BJ (cell line): ENCODE measurements around the gene MOXD1. TPM values are rescaled to one million over a fixed set of nuclear protein-coding genes. Genes with fewer than 3 reads are reported as not detected.
A peak's percentile ranks its signal among the peaks of the same experiment; 100 is the strongest.
"Not testable (repeated sequence)": the region's sequence is repeated elsewhere in the genome, so short reads cannot be mapped to it uniquely, and the experiment has no call there.

Experiments
- CTCF ChIA-PET: fragments of 350-600 bp; formaldehyde crosslinking; extraction: SDS; loops from one replicate; lab custom pipeline; 2021; ENCODE audit warnings: antibody characterized with exemption, inconsistent platforms; lab: Yijun Ruan, JAX
- POLR2A ChIA-PET: fragments of 300-600 bp; sonication (Branson Sonifier 250); formaldehyde crosslinking; extraction: SDS; loops from one replicate; lab custom pipeline; 2021; ENCODE audit warnings: antibody characterized with exemption; lab: Charles Lee
- DNase-seq: peaks from one replicate; pipeline ENCODE4 v3.0.0-alpha.2; 2011; ENCODE audit warnings: low read depth
- H3K27me3 ChIP-seq: 2 replicates; pipeline ENCODE4 v1.6.0; 2011; ENCODE audit warnings: low read length; ENCODE audit not compliant: control insufficient read depth, insufficient read depth
- H3K36me3 ChIP-seq: 2 replicates; pipeline ENCODE4 v1.5.1; 2011; ENCODE audit warnings: low read length; ENCODE audit not compliant: control insufficient read depth, insufficient read depth
- H3K4me3 ChIP-seq: 2 replicates; pipeline ENCODE4 v1.5.1; 2011; ENCODE audit warnings: low read depth, mild to moderate bottlenecking, control low read depth, low read length
- polyA plus RNA-seq: library from polyadenylated mRNA; depleted of rRNA; stranded (reverse); fragments of >200 nt; gene quantifications from 2 replicates; pipeline ENCODE4 v1.2.3, GENCODE V29; 2011
- TF ChIP-seq, protein P1 (sequence below): IDR thresholded peaks from 2 replicates; pipeline ENCODE4 v1.5.1; 2011; ENCODE audit warnings: low read depth, mild to moderate bottlenecking, control low read depth, inconsistent platforms, low read length, moderate library complexity; ENCODE audit not compliant: insufficient read depth

MOXD1 gene
- polyA plus RNA-seq, 1 experiment = 71.3 TPM

- TF ChIP-seq, protein P1, sequence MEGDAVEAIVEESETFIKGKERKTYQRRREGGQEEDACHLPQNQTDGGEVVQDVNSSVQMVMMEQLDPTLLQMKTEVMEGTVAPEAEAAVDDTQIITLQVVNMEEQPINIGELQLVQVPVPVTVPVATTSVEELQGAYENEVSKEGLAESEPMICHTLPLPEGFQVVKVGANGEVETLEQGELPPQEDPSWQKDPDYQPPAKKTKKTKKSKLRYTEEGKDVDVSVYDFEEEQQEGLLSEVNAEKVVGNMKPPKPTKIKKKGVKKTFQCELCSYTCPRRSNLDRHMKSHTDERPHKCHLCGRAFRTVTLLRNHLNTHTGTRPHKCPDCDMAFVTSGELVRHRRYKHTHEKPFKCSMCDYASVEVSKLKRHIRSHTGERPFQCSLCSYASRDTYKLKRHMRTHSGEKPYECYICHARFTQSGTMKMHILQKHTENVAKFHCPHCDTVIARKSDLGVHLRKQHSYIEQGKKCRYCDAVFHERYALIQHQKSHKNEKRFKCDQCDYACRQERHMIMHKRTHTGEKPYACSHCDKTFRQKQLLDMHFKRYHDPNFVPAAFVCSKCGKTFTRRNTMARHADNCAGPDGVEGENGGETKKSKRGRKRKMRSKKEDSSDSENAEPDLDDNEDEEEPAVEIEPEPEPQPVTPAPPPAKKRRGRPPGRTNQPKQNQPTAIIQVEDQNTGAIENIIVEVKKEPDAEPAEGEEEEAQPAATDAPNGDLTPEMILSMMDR = no peak
- POLR2A ChIA-PET = no interaction called here
- CTCF ChIA-PET = interaction anchor here (1.2 kb wide), 1 partner anchor 35 kb away, joined by 3 read pairs; no protein-coding TSS in a partner anchor
Observed at GRCh38 chr6:132314432-132314831, 86.8 kb downstream of the MOXD1 start.

GRCh38 chr6:132310921-132311320 lies 90.4 kb downstream of the MOXD1 start:
- TF ChIP-seq, protein P1 = no peak
- Histone ChIP-seq H3K27me3 (no peaks in the 10 kb centered on the region), H3K36me3 (no peaks in the 10 kb centered on the region), H3K4me3 (no peak overlapping the region)
- POLR2A ChIA-PET = no interaction called here
- DNase-seq = no peak
- CTCF ChIA-PET = no interaction called here

More at GRCh38 chr6:132314432-132314831, 86.8 kb downstream of the MOXD1 start:
- Histone ChIP-seq H3K27me3 (no peaks in the 10 kb centered on the region), H3K36me3 (no peaks in the 10 kb centered on the region), H3K4me3 (no peak overlapping the region)
- DNase-seq = no peak

GRCh38 chr6:132310151-132310550 lies 91.1 kb downstream of the MOXD1 start:
- POLR2A ChIA-PET, DNase-seq: not testable (repeated sequence)

GRCh38 chr6:132304891-132305305 lies 96.4 kb downstream of the MOXD1 start:
- CTCF ChIA-PET = interaction anchor here (1.3 to 2.9 kb wide), 2 partner anchors 16 to 179 kb away, joined by 5 to 11 read pairs; no protein-coding TSS in a partner anchor
- no peak for DNase-seq
- POLR2A ChIA-PET = no interaction called here

More at GRCh38 chr6:132310151-132310550, 91.1 kb downstream of the MOXD1 start:
- H3K36me3 ChIP-seq, H3K27me3 ChIP-seq, H3K4me3 ChIP-seq, CTCF ChIA-PET: not testable (repeated sequence)

DNA sequence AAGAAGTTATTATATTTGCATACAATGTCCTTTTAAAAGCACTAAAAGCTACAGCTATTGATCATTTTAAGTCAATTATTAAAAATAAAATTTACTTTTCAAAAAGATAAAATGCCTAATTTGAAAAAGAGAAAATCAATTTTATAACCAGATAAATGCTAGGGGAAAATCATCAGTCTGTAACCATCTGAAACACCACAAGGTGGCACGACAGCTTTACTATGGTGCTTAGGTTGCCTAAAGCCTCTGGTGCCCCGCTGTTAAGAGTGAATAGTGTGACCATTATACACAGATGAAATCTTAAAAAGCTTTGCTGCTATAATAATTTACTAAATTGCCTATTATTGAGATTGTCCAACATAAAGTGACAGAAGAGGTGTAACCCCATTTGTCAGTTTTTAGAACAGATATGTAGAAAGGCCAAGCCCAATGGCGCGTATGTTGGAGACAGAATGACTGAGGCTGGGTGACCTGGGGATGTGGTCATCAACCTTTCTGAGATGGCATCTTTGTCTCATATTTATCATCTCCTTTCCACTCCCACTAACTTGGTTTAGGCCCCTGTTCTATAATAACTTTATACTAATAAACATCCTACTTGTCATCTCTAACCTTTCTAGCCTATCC lies 100.8 kb downstream of the MOXD1 start:
- DNase-seq = no peak
- H3K27me3 ChIP-seq = no peaks in the 10 kb centered on the region
- H3K36me3 ChIP-seq = peaks cover 2% of the 10 kb centered on the region; the same call in 1 of the 2 replicates
- POLR2A ChIA-PET = no interaction called here
- CTCF ChIA-PET = interaction anchor here (0.6 to 6.0 kb wide), 21 partner anchors 10 to 605 kb away, joined by 3 to 81 read pairs (median 6); partner anchors contain the start of gene STX7
- TF ChIP-seq, protein P1 = peak; percentile 61
- H3K4me3 ChIP-seq = no peak overlapping the region

More at GRCh38 chr6:132304891-132305305, 96.4 kb downstream of the MOXD1 start:
- Histone ChIP-seq H3K27me3 (no peaks in the 10 kb centered on the region), H3K4me3 (no peak overlapping the region), H3K36me3 (0 out of 2 replicates have a peak, but pooled peaks cover 2% of the 10 kb centered on the region)
- TF ChIP-seq, protein P1 = no peak
